Measurements from ENCODE around the gene FEZ2. TPM values are rescaled to one million over a fixed set of nuclear protein-coding genes. Genes with fewer than 3 reads are reported as not detected.
"Not testable (repeated sequence)": the region's sequence is repeated elsewhere in the genome, so short reads cannot be mapped to it uniquely, and the experiment has no call there.

Gene FEZ2
- total RNA-seq, 3 donors from 2014 or later = 48.5 to 63.8 (median 49.0) TPM

GRCh38 chr2:36605273-36605672 lies 7.3 kb upstream of the FEZ2 start:
- H3K4me1 ChIP-seq = no peaks in the 10 kb centered on the region
- TF ChIP-seq POLR2A (IDR thresholded peaks at IDR 0.05) (no peak), CTCF (IDR thresholded peaks at IDR 0.05) (no peak), POLR2AphosphoS5 (IDR thresholded peaks at IDR 0.05) (no peak)
- no peaks in the 10 kb centered on the region for H3K9me3 ChIP-seq
- no peak for DNase-seq (ENCODE audit: low spot score in 2 of 2)
- H3K4me3 ChIP-seq = no peak overlapping the region
- intact Hi-C loops (cut with DNase I; ENCODE audit: low total_unique reads) = no loop called here
- H3K27ac ChIP-seq = no peak overlapping the region
- H3K27me3 ChIP-seq = no peaks in the 10 kb centered on the region
- no peaks in the 10 kb centered on the region for H3K36me3 ChIP-seq

- H3K9me3 ChIP-seq; H3K27ac ChIP-seq; H3K27me3 ChIP-seq; H3K4me1 ChIP-seq; intact Hi-C loops (cut with DNase I; ENCODE audit: low total_unique reads); H3K4me3 ChIP-seq; H3K36me3 ChIP-seq; DNase-seq (ENCODE audit: low spot score in 2 of 2): not testable (repeated sequence)
Measured at GRCh38 chr2:36603629-36604028, 5.7 kb upstream of the FEZ2 start.

DNA sequence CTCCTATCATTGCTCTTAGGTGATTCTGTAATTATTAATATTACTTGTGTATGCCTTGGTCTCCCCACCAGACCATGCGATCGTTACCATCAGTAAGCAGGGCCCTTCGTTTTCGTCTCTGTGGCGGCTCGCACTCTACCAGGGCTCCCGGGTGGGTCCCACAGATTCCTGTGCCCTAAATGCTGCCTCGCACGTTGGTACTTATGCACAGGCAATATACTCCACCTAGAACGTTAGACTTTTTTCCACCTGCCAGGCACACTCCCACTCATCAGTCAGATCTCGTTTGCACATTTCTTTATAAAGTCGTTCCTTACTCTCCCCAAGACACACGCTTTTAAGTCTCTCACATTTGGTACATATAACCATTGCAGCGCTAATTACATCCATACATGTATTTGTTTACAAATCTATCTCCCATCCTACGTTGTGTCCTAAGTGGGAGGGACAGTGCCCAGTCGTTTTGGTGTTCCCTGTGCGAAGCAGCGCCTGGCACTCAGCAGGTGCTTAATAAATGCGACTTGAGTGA lies 901 bp downstream of the FEZ2 start:
- Histone ChIP-seq H3K4me1 (peaks cover 0 to 6% of the 10 kb centered on the region in 2 donors), H3K9me3 (no peaks in the 10 kb centered on the region), H3K27ac (no peak overlapping the region), H3K36me3 (no peaks in the 10 kb centered on the region), H3K4me3 (peak overlapping the region; percentile 80 to 99 (median 98)), H3K27me3 (no peaks in the 10 kb centered on the region)
- no peak for DNase-seq (ENCODE audit: low spot score in 2 of 2)
- TF ChIP-seq CTCF (IDR thresholded peaks at IDR 0.05) (no peak), POLR2A (IDR thresholded peaks at IDR 0.05) (no peak), POLR2AphosphoS5 (IDR thresholded peaks at IDR 0.05) (no peak)
- intact Hi-C loops (cut with DNase I; ENCODE audit: low total_unique reads) = no loop called here

GRCh38 chr2:36596397-36596796 lies 1.6 kb downstream of the FEZ2 start:
- H3K27ac ChIP-seq = no peak overlapping the region
- intact Hi-C loops (cut with DNase I; ENCODE audit: low total_unique reads) = no loop called here

GRCh38 chr2:36594849-36595248 lies 3.1 kb downstream of the FEZ2 start:
- no peaks in the 10 kb centered on the region for H3K27me3 ChIP-seq
- intact Hi-C loops (cut with DNase I; ENCODE audit: low total_unique reads) = no loop called here
- H3K36me3 ChIP-seq = no peaks in the 10 kb centered on the region
- DNase-seq (ENCODE audit: low spot score in 2 of 2) = no peak
- H3K9me3 ChIP-seq = no peaks in the 10 kb centered on the region
- H3K4me3 ChIP-seq = no peak overlapping the region
- TF ChIP-seq CTCF (IDR thresholded peaks at IDR 0.05) = no peak
- TF ChIP-seq POLR2AphosphoS5 (IDR thresholded peaks at IDR 0.05) = no peak
- TF ChIP-seq POLR2A (IDR thresholded peaks at IDR 0.05) = no peak
- no peak overlapping the region for H3K27ac ChIP-seq
- H3K4me1 ChIP-seq = peaks cover 0 to 6% of the 10 kb centered on the region in 2 donors

More at GRCh38 chr2:36596397-36596796, 1.6 kb downstream of the FEZ2 start:
- TF ChIP-seq CTCF (IDR thresholded peaks at IDR 0.05) (no peak), POLR2AphosphoS5 (IDR thresholded peaks at IDR 0.05) (no peak), POLR2A (IDR thresholded peaks at IDR 0.05) (no peak)
- H3K36me3 ChIP-seq = no peaks in the 10 kb centered on the region
- DNase-seq (ENCODE audit: low spot score in 2 of 2) = no peak
- H3K9me3 ChIP-seq = no peaks in the 10 kb centered on the region
- peak overlapping the region in 1 of 3 donors; percentile 80 for H3K4me3 ChIP-seq
- peaks cover 0 to 6% of the 10 kb centered on the region in 2 donors for H3K4me1 ChIP-seq
- no peaks in the 10 kb centered on the region for H3K27me3 ChIP-seq

DNA sequence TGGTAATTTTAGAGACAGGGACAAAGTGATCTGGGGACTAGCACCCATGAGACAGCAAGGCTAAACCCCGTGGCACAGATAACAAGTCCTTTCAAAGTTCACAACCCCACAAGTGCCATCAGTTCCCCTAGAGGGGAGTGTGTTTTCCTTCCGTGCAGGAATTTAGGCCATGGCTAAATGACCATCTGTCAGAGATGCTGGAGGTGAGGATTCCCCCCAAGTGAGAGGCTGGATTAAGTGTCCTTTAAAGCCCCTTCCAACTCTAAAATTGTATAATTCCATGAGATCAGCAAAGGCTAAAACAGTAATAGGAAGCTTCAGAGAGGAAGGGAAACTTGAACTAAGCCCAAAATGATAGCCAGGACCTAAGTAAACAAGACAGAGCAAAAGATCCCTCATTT lies 8.7 kb downstream of the FEZ2 start:
- Histone ChIP-seq H3K4me3 (no peak overlapping the region), H3K27ac (no peak overlapping the region), H3K4me1 (no peaks in the 10 kb centered on the region), H3K36me3 (no peaks in the 10 kb centered on the region), H3K27me3 (no peaks in the 10 kb centered on the region), H3K9me3 (no peaks in the 10 kb centered on the region)
- no peak for TF ChIP-seq CTCF (IDR thresholded peaks at IDR 0.05)
- no peak for DNase-seq (ENCODE audit: low spot score in 2 of 2)
- intact Hi-C loops (cut with DNase I; ENCODE audit: low total_unique reads) = no loop called here
